Measurements from ENCODE around the gene TXNDC11.
A peak's percentile ranks its signal among the peaks of the same experiment; 100 is the strongest.

TXNDC11 gene

GRCh38 chr16:11673091-11674000, 69.3 kb downstream of the TXNDC11 start:
- DNase-seq: no peak

- DNase-seq: no peak
Measured at GRCh38 chr16:11672206-11673090, 70.2 kb downstream of the TXNDC11 start.

GRCh38 chr16:11671676-11672075, 71.0 kb downstream of the TXNDC11 start:
- DNase-seq: no peak

GRCh38 chr16:11671271-11671670, 71.4 kb downstream of the TXNDC11 start:
- DNase-seq: no peak

GRCh38 chr16:11670171-11671131, 72.2 kb downstream of the TXNDC11 start:
- DNase-seq: no peak

GRCh38 chr16:11669380-11670146, 73.1 kb downstream of the TXNDC11 start:
- DNase-seq: peak; percentile 18

- no peak for DNase-seq
Measured at GRCh38 chr16:11668623-11669379, 73.9 kb downstream of the TXNDC11 start.

GRCh38 chr16:11667824-11668622, 74.6 kb downstream of the TXNDC11 start, which contains the start of gene SNN:
SNN (plus strand) TSS chr16:11668455; CDS start chr16:11676060, 7,605 bp downstream.
- peak; percentile 82 for DNase-seq

GRCh38 chr16:11667221-11667823, 75.3 kb downstream of the TXNDC11 start:
- no peak for DNase-seq

- no peak for DNase-seq
Measured at GRCh38 chr16:11666103-11667055, 76.3 kb downstream of the TXNDC11 start.

- DNase-seq: no peak
Measured at GRCh38 chr16:11665071-11665491, 77.6 kb downstream of the TXNDC11 start.

- no peak for DNase-seq
Measured at GRCh38 chr16:11662582-11662981, 80.1 kb downstream of the TXNDC11 start.

- no peak for DNase-seq
Measured at GRCh38 chr16:11660565-11660964, 82.1 kb downstream of the TXNDC11 start.

- DNase-seq: no peak
Measured at GRCh38 chr16:11658896-11659708, 83.6 kb downstream of the TXNDC11 start.

- no peak for DNase-seq
Measured at GRCh38 chr16:11657556-11657955, 85.1 kb downstream of the TXNDC11 start.

GRCh38 chr16:11655655-11656054, 87.0 kb downstream of the TXNDC11 start:
- no peak for DNase-seq

GRCh38 chr16:11651796-11652195, 90.9 kb downstream of the TXNDC11 start:
- DNase-seq: no peak
